Measurements from ENCODE around the gene SLC38A4. TPM values are rescaled to one million over a fixed set of nuclear protein-coding genes. Genes with fewer than 3 reads are reported as not detected.

SLC38A4 gene
- total and polyA plus RNA-seq, 2 of the 8 experiments (the other 6 are each of a cell fraction or from before 2014, with no cell fraction given), result 6.7 to 15.4 TPM

GRCh38 chr12:46857486-46857885 lies 31.7 kb upstream of the SLC38A4 start (continued):
- TF ChIP-seq CHD7 (IDR thresholded peaks at IDR 0.05; ENCODE audit: insufficient replicate concordance, low read length), result no peak
- TF ChIP-seq GABPA (IDR thresholded peaks at IDR 0.05; ENCODE audit: borderline replicate concordance, insufficient read depth, low read length), result no peak
- TF ChIP-seq RXRA (IDR thresholded peaks at IDR 0.05; ENCODE audit: insufficient read depth, low read depth, low read length), result no peak
- TF ChIP-seq KDM1A (IDR thresholded peaks at IDR 0.05; ENCODE audit: borderline replicate concordance, low read length), result no peak
- no peak for TF ChIP-seq RBBP5 (IDR thresholded peaks at IDR 0.05; ENCODE audit: borderline replicate concordance, low read depth, low read length)
- no peak for TF ChIP-seq SP2 (IDR thresholded peaks at IDR 0.05; ENCODE audit: low read length)
- no peak for TF ChIP-seq CBX8 (IDR thresholded peaks at IDR 0.05; ENCODE audit: borderline replicate concordance, low read depth, low read length)
- TF ChIP-seq YY1 (IDR thresholded peaks at IDR 0.05; ENCODE audit: low read depth, low read length), result no peak
